ENCODE measurements around the gene HOXB8.

The HOXB8 gene

DNA sequence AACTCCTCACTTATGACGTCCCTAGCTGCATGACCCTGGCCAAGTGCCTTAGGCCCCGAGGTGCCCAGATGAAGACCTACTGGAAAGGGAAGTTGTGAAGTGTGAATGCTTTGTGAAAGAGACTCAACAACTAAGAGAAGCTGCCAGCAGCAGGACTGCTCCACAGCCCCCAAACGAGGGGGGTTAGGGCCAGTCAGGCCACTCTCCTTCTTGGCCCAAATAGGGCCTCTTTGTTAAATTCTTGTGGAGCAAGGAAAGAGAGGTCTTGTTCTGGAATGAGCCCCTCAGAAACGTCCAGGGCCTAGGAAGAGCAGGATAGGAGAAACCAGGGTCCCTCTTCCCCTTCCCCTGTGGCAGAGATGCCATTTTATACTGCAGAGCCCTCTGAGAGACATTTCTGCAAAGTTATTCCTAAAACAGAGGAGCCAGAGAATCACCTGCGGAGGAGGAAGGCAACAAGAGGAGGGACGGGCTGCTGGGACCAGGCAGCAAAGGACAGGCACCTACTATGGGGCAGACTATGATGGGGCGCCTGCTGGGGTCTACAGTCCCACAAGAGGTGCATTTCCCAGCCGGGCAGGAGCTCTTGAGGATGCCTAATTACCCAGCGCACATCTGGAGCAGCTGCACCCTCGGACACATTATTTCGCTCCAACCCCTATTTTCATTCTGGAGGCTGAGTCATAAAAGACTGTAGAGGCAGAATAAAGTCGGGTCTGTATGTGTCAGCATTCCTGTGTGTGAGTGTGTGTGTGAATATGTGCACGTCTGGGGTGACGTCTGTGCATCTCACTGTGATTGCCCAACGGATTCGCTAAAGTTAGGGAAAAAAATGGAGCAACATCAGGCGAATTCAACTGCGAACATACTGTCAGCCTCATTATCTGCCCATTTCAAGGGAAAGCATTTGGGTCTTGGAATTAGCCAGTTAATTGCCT lies 22.5 kb upstream of the HOXB8 start:
- FAIRE-seq = no peak

DNA sequence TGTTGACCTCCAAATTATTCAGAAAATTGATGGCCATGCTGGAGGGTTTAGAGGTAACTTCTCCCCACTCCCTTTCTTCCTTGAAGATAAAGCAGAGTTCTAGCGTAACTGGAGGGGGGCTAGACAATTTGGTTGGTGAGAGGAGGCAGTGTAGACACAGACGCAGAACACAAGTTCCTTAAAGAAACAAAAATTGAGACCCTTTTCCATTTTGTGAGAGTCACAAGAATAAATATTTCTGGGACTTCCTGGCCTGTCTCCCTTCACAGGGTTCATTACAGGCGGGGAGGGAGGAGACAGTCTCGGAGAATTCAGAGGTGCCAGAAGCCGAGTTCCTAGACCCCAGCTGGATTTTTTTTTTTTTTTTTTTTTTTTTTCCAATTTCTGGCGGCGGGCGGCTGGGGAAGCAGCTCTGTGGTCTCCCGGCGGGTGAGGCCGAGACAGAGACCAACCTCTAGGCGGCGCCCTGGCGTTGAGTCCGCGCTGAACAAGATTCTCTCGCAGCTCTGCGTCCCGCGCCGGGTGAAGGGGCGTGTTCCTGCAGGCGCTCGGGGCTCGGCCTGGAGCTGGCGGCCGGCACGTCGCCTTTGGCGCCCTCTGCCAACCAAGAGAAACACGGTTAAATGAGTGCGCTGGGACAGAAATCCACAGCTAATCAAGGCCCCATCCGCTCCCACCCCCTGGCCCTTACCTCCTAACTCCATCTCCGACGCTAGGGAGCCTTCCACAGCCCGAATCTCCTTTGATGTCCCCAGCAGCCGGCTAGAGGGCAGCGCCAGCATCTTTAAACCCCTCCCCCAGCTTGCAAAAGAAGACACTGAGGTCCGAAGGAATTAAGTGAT lies 21.3 kb upstream of the HOXB8 start:
- no peak for FAIRE-seq

DNA sequence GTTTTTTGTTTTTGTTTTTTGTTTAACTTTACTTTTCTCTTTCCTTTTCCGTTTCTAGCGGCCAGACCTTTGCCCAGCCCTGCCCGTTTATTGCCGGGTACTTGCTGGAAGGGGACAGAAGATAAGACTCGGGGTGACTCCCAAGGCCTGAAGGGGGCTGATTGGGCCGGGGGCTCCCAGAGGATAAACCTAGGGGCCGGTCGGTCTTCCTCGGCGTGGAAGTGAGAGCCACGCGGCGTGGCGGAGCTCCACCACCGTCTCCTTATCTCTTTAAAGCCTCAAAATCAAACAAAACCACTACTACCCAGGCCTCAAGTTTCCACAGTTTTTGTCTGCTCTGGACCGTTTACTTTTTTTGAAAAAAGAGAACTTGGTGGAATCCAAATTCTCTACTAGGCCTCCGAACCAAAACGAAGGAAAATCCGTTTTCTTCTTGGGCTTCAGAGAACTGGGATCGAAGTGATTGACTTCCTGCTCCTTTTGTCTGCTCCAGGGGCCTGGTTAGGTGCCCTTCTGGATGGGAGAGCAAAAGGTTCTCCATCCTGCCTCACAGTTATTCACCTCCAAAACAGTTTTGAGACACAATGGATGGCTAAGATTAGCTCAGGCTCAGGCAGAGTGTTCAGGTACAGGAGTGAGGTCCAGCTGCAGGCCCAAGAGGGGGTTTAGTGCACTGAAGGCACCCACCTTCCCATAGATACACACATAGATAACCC lies 19.6 kb upstream of the HOXB8 start:
- FAIRE-seq = no peak

DNA sequence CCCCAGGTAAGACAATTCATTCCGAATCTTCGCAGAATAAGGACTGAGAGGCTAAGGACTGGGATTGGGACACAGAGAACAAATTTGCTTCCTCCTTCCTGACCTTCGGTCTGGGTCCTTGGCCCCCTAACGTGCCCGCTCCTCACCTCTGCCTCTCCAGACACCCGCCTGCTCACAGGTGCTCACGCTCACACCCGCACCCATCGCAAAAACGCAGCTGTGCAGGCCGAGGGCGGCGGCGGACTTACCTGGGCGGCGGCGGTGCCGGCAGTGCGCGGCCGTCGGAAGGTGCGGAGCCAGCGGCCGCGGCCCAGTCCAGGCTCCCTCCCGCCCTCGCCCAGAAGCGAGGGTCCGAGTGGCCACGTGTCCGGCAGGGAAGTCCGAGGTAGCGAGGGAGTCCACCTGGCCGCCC lies 18.2 kb upstream of the HOXB8 start:
- no peak for FAIRE-seq

DNA sequence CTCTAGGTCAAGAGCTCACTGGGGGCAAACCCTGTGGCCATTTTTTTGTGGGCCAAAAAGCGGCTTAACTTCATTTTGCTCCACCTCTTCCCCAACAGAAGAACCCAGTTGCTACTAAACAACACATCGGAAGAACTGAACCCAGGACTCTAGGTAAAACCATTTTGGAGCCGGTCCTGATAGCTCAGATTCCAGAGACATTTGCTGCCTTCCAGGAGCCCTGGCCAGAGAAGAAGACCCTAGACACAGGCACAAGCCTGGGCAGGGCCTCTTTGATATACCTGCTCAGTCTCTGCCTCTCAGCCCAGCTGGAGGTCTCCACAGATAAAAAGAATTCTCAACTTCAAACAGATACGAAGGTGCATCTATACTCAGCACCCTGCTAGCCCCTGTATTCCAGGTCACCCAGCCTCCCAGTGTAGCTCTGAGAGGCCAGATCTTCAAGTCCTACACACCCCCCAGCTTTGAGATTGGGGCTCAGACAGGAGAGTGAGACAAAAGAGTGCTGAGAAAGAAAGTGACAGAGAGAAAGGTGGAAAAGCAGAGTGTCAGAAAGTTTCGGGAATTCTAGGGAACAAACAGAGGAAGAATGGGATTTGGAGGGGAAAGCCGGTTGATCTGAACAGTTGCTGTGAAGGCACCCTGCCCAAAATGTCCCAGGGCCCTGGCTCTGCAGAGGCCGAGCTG lies 17.6 kb upstream of the HOXB8 start:
- FAIRE-seq = no peak

DNA sequence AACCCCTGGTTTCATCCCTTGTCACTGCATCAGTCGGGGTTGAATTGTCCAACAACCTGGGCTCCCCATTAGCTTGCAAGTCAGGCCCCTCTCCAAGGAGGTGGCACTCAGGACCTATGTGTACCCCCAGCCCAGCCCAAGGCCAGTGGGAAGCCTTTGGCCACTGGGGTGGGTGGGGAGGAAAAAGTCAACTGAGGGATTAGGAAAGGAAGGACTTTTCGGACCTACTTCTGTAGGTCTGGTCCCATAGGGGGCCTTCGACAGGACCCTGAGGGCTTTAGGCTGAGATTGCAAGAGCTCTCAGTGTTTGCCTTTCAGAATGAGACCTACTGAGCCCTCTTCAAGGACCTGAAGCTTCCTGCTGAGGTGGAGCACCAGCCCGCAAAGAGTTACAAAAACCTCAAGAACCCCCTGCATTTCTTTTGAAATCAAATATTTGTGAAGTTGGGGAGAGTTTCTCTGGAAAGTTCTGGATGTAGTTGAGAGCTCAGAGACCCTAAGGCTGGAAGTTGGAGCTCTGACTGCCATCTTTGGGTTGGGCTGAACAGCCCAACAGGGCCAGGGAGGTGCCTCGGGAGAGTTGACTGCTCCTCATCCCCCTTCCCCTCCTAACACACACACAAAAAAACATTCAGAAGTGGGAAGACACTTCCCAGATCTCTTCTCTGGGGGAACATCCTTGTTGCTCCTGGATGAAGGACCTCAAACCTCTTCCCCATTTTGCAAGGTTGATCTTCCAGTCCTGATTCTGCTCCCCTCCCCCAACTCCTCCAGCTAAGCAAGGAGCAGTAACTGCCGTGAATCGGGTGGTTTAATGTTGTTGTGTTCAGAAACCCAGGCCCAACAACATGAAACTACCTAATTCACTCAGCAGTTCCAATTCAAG lies 16.8 kb upstream of the HOXB8 start:
- no peak for FAIRE-seq

DNA sequence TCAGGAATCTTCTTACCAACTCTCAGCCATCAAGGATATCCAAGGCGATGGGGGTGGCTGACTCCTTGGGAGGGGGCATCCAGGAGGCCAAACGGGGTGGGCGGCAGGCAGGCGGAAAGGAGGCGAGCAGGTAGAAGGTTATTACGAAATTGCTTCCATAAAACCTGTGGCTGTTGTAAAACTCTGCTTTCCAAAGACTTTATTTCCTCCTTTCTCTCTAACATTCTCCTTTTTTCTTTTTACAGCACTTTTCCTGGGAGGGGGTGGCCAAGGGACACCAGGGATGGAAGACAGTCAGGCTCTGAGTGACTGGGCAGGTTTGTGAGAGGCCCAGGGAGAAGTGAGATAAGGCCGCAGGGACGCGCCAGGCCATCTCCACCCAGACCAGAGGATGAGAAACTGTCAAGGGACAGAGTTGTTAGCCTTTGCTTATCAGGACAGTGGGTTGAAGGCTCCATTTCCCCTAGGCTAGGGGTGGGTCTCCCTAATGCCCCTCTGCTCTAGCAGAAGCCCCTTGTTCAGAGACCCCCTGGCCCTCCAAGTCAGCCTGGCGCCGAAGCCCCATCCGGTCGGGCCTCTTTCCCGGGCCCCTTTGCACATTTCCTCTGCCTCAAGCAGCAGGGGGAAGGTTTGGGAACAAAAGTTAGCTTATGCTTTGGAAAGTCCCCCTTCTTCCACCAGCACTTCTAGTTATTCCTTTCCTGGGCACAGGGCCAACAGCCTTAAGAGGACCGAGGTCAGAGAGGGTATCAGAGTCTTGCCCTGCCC lies 16.0 kb upstream of the HOXB8 start:
- no peak for FAIRE-seq

DNA sequence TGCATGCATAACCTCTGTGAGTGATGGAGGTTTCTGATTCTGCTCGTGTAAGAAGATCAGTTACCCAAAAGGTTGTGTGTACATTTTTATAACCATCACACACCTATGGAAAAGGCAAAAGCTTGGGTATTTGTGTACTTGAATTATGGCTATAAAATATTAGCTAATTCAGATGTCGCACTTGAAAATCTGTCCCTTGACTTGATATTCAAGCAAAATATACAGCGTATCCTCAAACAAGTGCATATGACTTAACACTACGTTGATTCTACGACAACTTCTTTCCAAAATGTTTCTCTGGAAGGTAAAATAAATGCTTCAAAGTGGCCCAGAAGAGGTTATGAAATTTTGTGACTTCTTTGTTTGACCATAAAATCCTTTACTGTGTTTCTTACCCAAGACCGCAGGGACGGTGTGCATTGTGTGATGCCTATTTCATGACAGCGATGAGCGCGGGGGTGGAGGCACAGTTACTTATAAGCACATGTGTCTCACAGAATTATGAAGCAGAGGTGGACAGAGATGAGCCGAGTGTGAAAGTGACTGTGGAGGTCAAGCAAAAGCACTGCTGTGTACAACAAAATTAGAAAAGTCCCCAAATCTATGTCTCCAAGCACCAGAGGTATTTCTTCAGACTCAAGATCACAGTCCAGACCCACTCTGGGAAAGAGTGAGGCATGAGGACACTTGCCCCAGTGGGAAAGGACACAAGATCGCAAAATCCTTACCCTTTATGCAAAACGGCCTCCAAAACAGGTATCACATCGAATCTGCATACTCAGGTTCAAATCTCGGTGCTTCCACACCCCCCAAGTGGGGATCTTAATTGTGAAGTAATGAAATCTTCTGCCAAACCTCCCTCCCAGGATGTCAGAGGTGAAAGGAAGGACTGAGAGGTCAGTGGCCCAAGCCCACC lies 15.2 kb upstream of the HOXB8 start:
- FAIRE-seq = no peak

DNA sequence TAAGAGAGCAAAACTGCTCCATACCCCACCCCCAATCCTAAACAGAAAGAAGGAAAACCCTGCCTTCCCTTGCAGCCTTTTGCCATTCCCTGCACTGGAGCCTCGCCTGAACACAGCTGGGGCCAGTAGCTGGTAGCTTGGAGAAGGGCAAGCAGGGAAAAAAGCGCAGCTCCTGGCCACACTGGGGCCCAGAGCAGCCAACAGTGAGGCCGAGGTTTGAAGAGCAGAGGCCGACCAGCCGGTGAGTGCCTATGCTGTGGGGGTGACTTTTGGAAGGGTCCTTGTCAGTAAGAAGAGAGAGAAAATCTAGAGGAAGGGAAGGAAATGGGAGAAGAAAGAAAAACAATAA lies 14.3 kb upstream of the HOXB8 start:
- no peak for FAIRE-seq

DNA sequence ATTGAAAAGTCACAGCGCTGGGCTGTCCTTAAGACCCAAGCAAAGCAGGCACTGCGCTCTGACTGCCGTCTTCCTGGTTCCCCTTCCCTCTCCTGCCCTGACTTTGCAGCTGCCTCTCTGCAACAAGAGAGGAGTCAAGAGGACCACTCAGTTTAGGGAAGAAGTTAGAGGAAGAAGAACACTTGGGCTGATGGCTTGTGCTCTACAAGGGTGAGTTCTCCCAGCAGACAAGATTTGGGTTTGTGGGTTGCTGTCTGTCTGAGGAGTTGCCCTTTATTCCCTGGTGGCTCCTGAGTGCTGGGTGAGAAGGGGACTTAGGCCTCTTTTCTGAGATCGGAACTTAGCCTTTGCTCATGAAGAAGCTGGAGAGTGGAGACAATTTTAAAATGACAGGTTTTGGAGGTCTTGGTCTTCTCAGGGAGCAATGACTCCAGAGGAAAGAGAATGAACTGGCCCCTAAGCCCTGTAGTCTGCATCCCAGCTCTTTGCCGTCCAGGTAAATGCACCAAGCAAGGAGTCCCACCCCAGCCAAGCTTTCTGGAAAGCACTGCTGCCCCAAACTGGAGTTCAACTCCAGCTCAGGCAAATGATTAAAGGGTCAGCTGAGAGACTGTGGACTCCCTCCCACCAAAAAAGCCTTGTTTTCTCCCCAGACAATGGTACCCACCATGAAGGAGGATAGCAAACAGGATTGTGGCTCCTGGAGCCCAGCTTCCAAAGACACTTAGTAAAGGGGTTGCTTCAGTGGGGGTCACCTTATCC lies 13.7 kb upstream of the HOXB8 start:
- no peak for FAIRE-seq

DNA sequence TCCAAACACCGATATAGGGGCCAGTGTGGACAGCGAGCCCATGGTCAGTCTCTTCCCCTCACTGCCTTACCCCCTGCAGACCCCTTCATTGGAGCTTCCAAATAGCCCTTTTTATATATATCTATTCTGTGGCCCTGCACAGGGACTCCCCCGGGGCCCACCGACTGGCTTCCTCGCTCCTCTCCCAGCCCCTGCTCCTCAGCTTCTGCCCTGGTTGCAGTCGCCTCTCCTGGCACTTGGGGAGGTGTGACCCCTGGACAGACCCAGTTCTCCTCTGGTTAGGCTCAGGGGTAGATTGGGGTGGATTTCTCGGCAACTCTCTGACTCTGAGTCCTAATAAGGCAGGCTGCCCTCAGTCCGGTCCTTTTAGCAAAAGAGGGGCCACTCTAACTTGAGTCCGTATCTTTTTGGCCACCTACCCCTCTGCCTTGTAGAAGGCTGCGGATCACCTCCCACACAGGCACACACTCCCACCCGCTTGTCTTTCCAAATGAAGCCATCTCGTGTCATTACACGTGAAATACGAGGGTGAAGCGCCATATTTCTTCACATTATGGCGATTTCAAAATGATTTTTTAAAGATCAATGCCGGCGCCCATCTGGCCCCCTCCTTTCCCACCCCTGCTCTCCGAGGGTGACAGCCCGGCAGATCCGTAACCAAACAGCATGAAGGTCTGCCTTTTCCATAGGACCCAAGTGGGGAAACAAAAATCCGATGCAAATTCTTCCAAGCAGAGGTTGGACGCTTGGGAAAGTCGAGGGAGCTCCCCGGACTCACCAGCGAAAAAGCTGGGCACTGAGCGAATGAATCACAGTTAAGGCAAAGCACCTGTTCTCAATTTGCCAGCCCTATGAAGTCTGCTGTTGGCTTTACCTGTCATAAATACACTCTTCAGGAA lies 12.8 kb upstream of the HOXB8 start:
- no peak for FAIRE-seq

DNA sequence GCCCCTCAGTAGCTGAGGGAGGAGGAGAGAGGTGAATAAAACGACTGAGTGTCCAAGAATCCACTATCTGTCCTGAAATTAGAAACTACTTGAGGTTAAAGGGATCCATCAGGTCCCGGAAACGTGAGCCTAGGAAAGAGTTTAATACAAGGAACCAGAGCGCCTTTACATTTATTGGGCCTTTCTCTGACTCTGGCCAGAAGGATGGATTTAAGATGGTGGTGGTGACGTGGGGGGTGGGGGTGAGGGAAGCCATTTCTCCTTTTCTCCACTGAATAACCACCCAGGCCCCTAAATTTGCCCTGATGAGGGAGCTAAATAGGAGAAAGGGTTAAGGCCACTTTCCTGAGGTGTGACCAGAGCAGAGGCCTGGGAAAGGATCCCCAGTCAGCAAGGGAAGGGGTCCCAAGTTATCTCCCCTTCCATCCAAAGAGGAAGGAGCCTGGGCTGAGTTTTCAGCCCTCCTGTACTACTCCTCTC lies 12.1 kb upstream of the HOXB8 start:
- FAIRE-seq = no peak

DNA sequence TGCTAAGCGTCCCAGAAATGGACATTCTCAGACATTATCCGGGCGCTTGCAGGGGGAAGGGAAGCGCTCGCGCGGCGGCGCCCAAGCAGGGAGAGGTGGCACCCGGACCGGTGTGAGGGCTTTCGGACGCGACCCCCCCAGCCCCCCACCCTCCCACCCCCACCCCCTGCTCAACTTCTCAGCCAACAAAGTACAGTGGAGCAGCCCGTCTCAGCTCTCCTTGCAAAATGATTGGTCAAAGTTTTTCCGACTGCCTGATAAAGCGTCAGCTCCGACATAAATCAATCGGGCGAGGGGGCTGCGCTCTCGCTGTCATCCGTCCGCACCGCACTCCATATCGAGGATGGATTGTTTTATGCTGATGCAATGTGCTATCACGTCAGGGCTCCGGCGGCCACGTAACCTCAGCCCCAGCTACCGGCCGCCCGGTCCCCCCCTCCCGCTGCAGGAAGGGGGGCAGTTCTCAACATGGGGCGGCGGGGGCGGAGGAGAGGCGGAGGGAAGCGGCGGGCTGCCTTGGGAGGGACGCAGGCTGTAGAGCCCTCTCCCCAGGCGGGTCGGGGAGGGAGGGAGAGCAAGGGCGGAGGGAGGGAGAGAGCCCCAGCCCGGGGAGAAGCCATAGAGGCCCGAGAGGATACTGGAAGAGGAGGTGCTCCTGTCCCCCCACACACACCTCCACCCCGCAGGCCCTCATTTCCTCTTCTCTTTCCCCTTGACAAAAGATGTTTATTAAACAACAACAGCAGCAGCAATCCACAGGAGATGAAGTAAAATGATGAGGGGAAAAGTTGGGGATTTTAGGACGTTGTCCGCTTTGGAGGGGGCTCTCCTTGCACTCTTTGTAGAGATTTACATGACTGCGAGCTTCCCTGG lies 11.4 kb upstream of the HOXB8 start, which contains the start of gene HOXB9:
Gene HOXB9 (minus strand): TSS at position 114 of the 873 bp plus-strand sequence. CDS start 89 bp downstream, at position 25.
- no peak for FAIRE-seq

DNA sequence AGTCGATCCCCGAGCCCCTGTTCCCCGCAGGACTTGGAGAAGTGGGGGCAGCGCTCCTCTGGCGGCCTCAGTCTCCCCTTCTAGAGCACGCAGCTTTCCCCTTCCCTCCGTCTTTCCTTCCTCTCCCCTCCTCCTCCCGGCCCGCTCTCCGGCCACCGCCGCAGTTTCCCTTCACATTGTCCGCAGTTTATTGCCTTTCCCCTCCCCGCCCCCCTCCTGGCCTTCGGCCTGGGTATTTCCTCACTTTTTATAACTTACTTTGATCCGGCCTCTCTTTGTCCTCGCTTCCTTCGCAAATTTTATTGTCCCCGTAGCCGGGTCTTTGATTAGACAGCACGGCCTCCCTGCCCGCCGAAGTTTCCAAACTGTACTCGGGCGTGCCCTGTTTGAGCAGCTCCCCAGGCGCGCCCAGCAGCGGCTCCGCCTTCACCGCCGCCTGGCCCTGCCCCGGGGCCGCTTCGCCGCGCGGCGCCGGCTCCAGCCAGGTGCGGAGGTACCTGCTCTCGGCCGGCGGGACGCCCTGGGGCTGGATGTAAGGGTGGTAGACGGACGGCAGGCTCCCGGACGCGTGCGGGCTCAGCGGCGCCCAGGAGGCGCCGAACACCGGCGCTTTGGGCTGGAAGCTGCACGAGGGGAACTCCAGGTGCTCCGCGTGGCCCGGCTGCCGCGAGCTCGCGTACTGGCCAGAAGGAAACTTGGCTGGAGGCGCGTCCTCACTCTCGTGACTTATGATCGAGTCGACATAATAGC lies 10.6 kb upstream of the HOXB8 start:
- no peak for FAIRE-seq
